Measurements from ENCODE around the gene PARVB. TPM values are rescaled to one million over a fixed set of nuclear protein-coding genes. Genes with fewer than 3 reads are reported as not detected.

The PARVB gene
- total RNA-seq, 1 donor from 2014 or later: 79.9 TPM

- TF ChIP-seq, protein P1, sequence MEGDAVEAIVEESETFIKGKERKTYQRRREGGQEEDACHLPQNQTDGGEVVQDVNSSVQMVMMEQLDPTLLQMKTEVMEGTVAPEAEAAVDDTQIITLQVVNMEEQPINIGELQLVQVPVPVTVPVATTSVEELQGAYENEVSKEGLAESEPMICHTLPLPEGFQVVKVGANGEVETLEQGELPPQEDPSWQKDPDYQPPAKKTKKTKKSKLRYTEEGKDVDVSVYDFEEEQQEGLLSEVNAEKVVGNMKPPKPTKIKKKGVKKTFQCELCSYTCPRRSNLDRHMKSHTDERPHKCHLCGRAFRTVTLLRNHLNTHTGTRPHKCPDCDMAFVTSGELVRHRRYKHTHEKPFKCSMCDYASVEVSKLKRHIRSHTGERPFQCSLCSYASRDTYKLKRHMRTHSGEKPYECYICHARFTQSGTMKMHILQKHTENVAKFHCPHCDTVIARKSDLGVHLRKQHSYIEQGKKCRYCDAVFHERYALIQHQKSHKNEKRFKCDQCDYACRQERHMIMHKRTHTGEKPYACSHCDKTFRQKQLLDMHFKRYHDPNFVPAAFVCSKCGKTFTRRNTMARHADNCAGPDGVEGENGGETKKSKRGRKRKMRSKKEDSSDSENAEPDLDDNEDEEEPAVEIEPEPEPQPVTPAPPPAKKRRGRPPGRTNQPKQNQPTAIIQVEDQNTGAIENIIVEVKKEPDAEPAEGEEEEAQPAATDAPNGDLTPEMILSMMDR (conservative IDR thresholded peaks at IDR 0.05; ENCODE audit: low read depth, low read length): no peak
- DNase-seq (ENCODE audit: low read depth): no peak
- no peak overlapping the region for H3K4me3 ChIP-seq (ENCODE audit: low read depth, low read length)
Observed at GRCh38 chr22:44194569-44194968, 170.5 kb downstream of the PARVB start.

GRCh38 chr22:44195189-44195871 is 171.2 kb downstream of the PARVB start:
- DNase-seq (ENCODE audit: low read depth): no peak
- TF ChIP-seq, protein P1 (conservative IDR thresholded peaks at IDR 0.05; ENCODE audit: low read depth, low read length): no peak

GRCh38 chr22:44196241-44196640 is 172.1 kb downstream of the PARVB start:
- no peak for DNase-seq (ENCODE audit: low read depth)
- TF ChIP-seq, protein P1 (conservative IDR thresholded peaks at IDR 0.05; ENCODE audit: low read depth, low read length): no peak
- H3K4me3 ChIP-seq (ENCODE audit: low read depth, low read length): no peak overlapping the region

More at GRCh38 chr22:44195189-44195871, 171.2 kb downstream of the PARVB start:
- no peak overlapping the region for H3K4me3 ChIP-seq (ENCODE audit: low read depth, low read length)

DNA sequence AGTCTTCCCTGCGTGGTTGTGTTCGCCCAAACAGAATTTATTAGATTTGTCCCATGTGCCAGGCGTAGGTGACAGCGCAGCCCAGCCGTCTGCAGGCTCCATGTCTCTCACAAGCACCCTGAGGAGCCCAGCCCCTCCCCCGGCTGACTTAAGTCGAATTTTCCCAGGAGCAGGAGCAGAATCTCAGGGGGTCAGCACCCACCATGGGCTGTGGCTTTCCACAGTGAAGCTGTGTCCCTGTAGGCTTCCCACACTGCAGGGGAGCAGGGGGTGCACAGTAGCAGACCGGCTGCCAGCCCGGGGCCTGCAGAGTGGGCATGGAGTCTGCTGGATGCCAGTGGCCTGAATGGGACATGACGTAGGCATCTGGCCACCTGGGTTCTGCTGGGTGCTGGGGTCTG is 172.6 kb downstream of the PARVB start:
- H3K4me3 ChIP-seq (ENCODE audit: low read depth, low read length): no peak overlapping the region
- DNase-seq (ENCODE audit: low read depth): no peak
- TF ChIP-seq, protein P1 (conservative IDR thresholded peaks at IDR 0.05; ENCODE audit: low read depth, low read length): no peak

GRCh38 chr22:44197271-44197670 is 173.2 kb downstream of the PARVB start:
- H3K4me3 ChIP-seq (ENCODE audit: low read depth, low read length): no peak overlapping the region
- DNase-seq (ENCODE audit: low read depth): no peak
- TF ChIP-seq, protein P1 (conservative IDR thresholded peaks at IDR 0.05; ENCODE audit: low read depth, low read length): no peak

- no peak for DNase-seq (ENCODE audit: low read depth)
- H3K4me3 ChIP-seq (ENCODE audit: low read depth, low read length): no peak overlapping the region
- TF ChIP-seq, protein P1 (conservative IDR thresholded peaks at IDR 0.05; ENCODE audit: low read depth, low read length): no peak
Observed at GRCh38 chr22:44199164-44199563, 175.1 kb downstream of the PARVB start.

DNA sequence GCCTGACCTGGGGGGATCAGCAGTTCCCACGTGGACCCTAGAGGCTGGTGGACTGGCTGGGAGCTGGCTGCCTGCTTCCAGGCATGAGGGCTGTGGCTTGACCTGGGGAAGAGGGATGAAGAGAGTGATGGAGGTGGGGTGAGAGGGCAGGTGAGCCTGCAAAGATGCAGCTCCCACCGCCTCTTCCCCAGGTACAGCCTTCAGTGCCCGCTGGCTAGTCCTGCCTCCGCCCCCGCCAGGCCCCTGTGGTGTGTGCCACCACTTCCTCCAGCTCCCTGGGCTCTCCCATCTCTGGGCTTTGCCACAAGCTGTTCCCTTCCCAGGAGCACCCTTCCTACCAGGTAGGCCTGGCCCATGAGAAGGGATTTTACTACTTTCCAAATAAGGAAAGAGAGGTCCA is 175.8 kb downstream of the PARVB start:
- no peak overlapping the region for H3K4me3 ChIP-seq (ENCODE audit: low read depth, low read length)
- no peak for DNase-seq (ENCODE audit: low read depth)
- TF ChIP-seq, protein P1 (conservative IDR thresholded peaks at IDR 0.05; ENCODE audit: low read depth, low read length): no peak

Measured in epithelial cell of proximal tubule (primary cell).